Measurements from ENCODE around the gene CHRNA7. TPM values are rescaled to one million over a fixed set of nuclear protein-coding genes. Genes with fewer than 3 reads are reported as not detected.

CHRNA7 gene
- total RNA-seq, 6 experiments from 2014 or later, result not detected

- no peak for DNase-seq
- Mint-ChIP-seq H3K4me1 (ENCODE audit: low read depth) (no peaks in the 10 kb centered on the region), H3K27ac (no peak overlapping the region), H3K4me3 (no peak overlapping the region), H3K27me3 (ENCODE audit: insufficient read depth) (peaks cover 1% of the 10 kb centered on the region), H3K36me3 (ENCODE audit: low read depth) (no peaks in the 10 kb centered on the region), H3K9me3 (peaks cover 68% of the 10 kb centered on the region)
- TF ChIP-seq, protein P1, sequence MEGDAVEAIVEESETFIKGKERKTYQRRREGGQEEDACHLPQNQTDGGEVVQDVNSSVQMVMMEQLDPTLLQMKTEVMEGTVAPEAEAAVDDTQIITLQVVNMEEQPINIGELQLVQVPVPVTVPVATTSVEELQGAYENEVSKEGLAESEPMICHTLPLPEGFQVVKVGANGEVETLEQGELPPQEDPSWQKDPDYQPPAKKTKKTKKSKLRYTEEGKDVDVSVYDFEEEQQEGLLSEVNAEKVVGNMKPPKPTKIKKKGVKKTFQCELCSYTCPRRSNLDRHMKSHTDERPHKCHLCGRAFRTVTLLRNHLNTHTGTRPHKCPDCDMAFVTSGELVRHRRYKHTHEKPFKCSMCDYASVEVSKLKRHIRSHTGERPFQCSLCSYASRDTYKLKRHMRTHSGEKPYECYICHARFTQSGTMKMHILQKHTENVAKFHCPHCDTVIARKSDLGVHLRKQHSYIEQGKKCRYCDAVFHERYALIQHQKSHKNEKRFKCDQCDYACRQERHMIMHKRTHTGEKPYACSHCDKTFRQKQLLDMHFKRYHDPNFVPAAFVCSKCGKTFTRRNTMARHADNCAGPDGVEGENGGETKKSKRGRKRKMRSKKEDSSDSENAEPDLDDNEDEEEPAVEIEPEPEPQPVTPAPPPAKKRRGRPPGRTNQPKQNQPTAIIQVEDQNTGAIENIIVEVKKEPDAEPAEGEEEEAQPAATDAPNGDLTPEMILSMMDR (IDR thresholded peaks at IDR 0.05), result no peak
Measured at GRCh38 chr15:32113224-32113623, 82.9 kb downstream of the CHRNA7 start.

DNA sequence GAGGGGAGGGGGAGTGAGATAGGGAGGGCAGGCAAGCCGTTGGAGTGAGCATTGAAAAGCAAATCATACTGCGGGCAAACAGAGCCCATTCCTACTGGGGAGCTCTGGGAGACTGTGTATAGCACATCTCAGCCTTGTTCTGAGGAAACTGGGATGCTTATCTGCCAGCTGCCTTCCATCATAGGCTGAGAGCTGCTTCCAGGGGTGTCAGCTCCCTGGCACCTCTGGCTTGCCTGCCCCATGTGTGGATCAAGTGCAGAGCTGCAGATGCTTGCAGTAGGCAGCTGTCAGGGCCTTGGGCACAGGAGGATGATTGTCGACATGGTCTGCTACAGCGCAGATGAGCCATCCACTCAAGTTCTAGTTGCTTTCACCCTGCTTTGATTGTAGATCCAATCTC lies 86.8 kb downstream of the CHRNA7 start:
- no peak overlapping the region for H3K27ac Mint-ChIP-seq
- H3K36me3 Mint-ChIP-seq (ENCODE audit: low read depth), result peaks cover 13% of the 10 kb centered on the region; the same call in 1 of the 2 replicates
- DNase-seq, result no peak
- TF ChIP-seq, protein P1 (IDR thresholded peaks at IDR 0.05), result no peak
- H3K9me3 Mint-ChIP-seq, result peaks cover 66% of the 10 kb centered on the region
- no peaks in the 10 kb centered on the region for H3K4me1 Mint-ChIP-seq (ENCODE audit: low read depth)
- no peak overlapping the region for H3K4me3 Mint-ChIP-seq
- H3K27me3 Mint-ChIP-seq (ENCODE audit: insufficient read depth), result peaks cover 3% of the 10 kb centered on the region

DNA sequence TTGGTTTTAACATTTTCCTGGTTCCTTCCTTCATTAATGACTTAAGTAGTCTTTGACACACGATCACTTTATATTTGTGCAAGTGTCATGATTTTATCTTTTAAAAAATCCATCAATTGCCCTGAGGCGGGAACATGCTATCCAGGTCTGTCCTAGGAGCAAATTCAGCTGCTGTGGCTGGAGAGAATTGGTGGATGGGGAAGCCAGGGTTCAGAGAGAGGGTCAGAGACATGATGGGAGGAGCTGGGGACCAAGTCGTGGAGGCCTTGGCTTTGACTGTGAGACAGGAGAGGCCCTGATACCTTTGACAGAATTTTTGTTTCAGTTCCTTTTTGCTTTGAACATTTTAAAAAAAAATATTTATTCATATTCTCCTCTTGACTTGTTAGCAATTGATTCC lies 89.0 kb downstream of the CHRNA7 start:
- H3K27ac Mint-ChIP-seq, result no peak overlapping the region
- H3K4me3 Mint-ChIP-seq, result no peak overlapping the region
- DNase-seq, result no peak
- TF ChIP-seq, protein P1 (IDR thresholded peaks at IDR 0.05), result no peak
- no peaks in the 10 kb centered on the region for H3K4me1 Mint-ChIP-seq (ENCODE audit: low read depth)
- peaks cover 13% of the 10 kb centered on the region; the same call in 1 of the 2 replicates for H3K36me3 Mint-ChIP-seq (ENCODE audit: low read depth)
- peaks cover 3% of the 10 kb centered on the region for H3K27me3 Mint-ChIP-seq (ENCODE audit: insufficient read depth)
- H3K9me3 Mint-ChIP-seq, result peaks cover 52% of the 10 kb centered on the region

DNA sequence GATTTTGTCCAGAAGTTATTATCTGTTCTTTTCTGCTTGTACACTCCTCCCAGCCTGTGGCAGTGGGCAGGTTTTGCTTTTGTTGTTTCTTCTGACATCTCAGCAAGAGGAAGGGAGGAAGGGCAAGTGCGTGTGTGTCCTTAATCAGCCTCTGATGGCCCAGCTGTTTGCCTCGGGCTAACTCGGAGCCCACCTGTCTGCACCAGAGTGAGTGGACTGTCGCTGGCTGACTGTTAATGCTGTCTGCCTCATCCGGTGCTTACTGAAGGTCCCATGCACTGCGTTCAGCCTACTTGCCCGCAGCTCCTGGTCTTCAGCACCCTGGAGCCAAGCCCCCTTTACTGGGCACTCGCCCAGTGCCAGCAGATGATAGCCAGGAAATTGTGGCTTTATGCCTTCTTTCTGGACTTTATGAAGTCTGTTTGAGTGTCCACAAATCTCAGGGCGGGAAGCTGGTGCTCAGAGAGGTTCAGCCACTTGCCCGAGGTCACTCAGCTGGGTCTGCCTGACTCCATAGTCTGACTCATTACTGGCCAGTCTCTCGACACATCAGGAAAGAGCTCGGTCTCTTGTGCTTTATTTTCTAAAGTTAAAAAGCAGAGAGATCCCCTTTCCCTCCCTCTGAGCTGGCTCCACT lies 89.5 kb downstream of the CHRNA7 start:
- H3K27me3 Mint-ChIP-seq (ENCODE audit: insufficient read depth), result peaks cover 3% of the 10 kb centered on the region
- H3K36me3 Mint-ChIP-seq (ENCODE audit: low read depth), result peaks cover 13% of the 10 kb centered on the region; the same call in 1 of the 2 replicates
- H3K4me3 Mint-ChIP-seq, result no peak overlapping the region
- no peak overlapping the region for H3K27ac Mint-ChIP-seq
- peaks cover 52% of the 10 kb centered on the region for H3K9me3 Mint-ChIP-seq
- TF ChIP-seq, protein P1 (IDR thresholded peaks at IDR 0.05), result no peak
- DNase-seq, result no peak
- no peaks in the 10 kb centered on the region for H3K4me1 Mint-ChIP-seq (ENCODE audit: low read depth)

DNA sequence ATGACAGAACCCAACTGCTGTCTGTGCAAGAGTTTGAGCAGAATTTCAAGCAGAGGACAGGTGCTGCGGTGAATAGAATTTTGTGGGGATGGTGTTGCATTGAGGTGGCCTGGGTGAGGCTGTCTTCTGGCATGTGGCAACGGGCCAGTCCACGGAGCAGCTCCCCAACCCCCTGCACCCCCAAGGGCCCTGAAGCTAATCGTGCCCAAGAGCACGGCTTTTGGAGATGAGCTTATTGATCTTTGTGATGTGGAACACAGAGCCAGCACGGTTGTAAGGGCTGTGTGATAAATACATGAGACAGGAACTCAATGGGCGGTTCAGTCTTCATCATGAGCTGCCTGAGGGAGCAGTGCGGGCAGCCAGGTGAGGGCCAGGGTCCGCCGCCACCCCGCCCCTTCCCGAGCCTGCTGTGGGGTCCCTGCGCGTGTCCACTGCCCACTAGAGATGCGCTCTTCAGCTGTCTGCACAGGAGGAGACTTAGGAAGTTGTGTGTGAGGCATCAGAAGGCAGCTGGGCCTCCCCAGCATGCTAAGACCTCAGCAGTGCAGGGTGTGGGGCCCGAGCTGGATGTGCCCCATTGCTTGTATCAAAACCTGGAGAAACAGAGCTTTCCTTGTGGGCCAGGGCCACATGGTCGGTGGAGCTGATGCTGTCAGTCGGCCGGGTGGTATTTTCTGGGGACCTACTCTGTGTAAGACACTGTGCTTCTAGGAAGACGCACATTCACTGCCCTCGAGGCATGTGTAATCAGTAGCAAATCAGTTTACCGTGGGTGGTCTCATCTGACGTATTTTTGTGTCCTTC lies 90.5 kb downstream of the CHRNA7 start:
- H3K27me3 Mint-ChIP-seq (ENCODE audit: insufficient read depth), result peaks cover 3% of the 10 kb centered on the region
- TF ChIP-seq, protein P1 (IDR thresholded peaks at IDR 0.05), result no peak
- H3K27ac Mint-ChIP-seq, result no peak overlapping the region
- H3K36me3 Mint-ChIP-seq (ENCODE audit: low read depth), result peaks cover 13% of the 10 kb centered on the region; the same call in 1 of the 2 replicates
- peaks cover 60% of the 10 kb centered on the region for H3K9me3 Mint-ChIP-seq
- DNase-seq, result no peak
- H3K4me1 Mint-ChIP-seq (ENCODE audit: low read depth), result no peaks in the 10 kb centered on the region
- no peak overlapping the region for H3K4me3 Mint-ChIP-seq
